Neural cell (in vitro differentiated cells): ENCODE data around the gene PFKL. TPM values are rescaled to one million over a fixed set of nuclear protein-coding genes. Genes with fewer than 3 reads are reported as not detected.

ENCODE experiments used
- H2AFZ ChIP-seq: fragments of 200-600, 300-800 bp; sonication (generic), shearing (Covaris generic); 2 replicates; pipeline ENCODE4 v1.6.0; 2014; ENCODE audit warnings: low read depth, mild to moderate bottlenecking, antibody characterized with exemption, low read length, moderate library complexity
- H3F3A ChIP-seq: fragments of 200-600 bp; shearing (Covaris generic); 2 replicates; pipeline ENCODE4 v1.6.1; 2016; ENCODE audit warnings: mild to moderate bottlenecking, moderate library complexity, mixed read lengths, antibody characterized with exemption, low read length; ENCODE audit not compliant: insufficient read depth, poor library complexity, severe bottlenecking
- H3K27ac ChIP-seq: fragments of 200-600, 300-800 bp; sonication (generic), shearing (Covaris generic); 2 replicates; pipeline ENCODE4 v1.5.1; 2014; ENCODE audit warnings: mild to moderate bottlenecking, low read length, moderate library complexity
- H3K27me3 ChIP-seq: fragments of 300-800, 200-600 bp; sonication (generic), shearing (Covaris generic); 2 replicates; pipeline ENCODE4 v1.6.0; 2014; ENCODE audit warnings: mild to moderate bottlenecking, low read depth, low read length, moderate library complexity; ENCODE audit not compliant: insufficient read depth
- H3K36me3 ChIP-seq: fragments of 300-800, 200-600 bp; sonication (generic), shearing (Covaris generic); 2 replicates; pipeline ENCODE4 v1.5.1; 2014; ENCODE audit warnings: mild to moderate bottlenecking, antibody characterized with exemption, low read length, moderate library complexity; ENCODE audit not compliant: insufficient read depth
- H3K4me2 ChIP-seq: fragments of 300-800, 200-600 bp; sonication (generic), shearing (Covaris generic); 2 replicates; pipeline ENCODE4 v1.6.0; 2014; ENCODE audit warnings: mild to moderate bottlenecking, low read length
- H3K4me3 ChIP-seq: fragments of 300-800, 200-600 bp; sonication (generic), shearing (Covaris generic); 2 replicates; pipeline ENCODE4 v1.5.1; 2014; ENCODE audit warnings: mild to moderate bottlenecking, low read length, moderate library complexity
- H3K79me2 ChIP-seq: fragments of 200-600 bp; shearing (Covaris generic); replicated peaks from 2 replicates; pipeline ENCODE4 v1.6.0; 2014; ENCODE audit warnings: mild to moderate bottlenecking, low read length, moderate library complexity; ENCODE audit not compliant: insufficient read depth
- H3K9ac ChIP-seq: fragments of 300-800, 200-600 bp; sonication (generic), shearing (Covaris generic); 2 replicates; pipeline ENCODE4 v1.6.1; 2016; ENCODE audit warnings: mild to moderate bottlenecking, low read length, mixed read lengths
- H3K9me2 ChIP-seq: fragments of 200-600 bp; shearing (Covaris generic); 2 replicates; pipeline ENCODE4 v1.6.1; 2016; ENCODE audit warnings: mild to moderate bottlenecking, low read length, mixed read lengths; ENCODE audit not compliant: insufficient read depth
- H3K9me3 ChIP-seq: fragments of 200-600, 300-800 bp; sonication (generic), shearing (Covaris generic); 2 replicates; pipeline ENCODE4 v1.6.1; 2016; ENCODE audit warnings: mild to moderate bottlenecking, mixed run types, low read length, moderate library complexity, mixed read lengths
- H4K20me1 ChIP-seq: fragments of 200-600 bp; shearing (Covaris generic); 2 replicates; pipeline ENCODE4 v1.6.1; 2016; ENCODE audit warnings: mild to moderate bottlenecking, mixed run types; ENCODE audit not compliant: insufficient read depth
- EP300 ChIP-seq: fragments of 450-650 bp; conservative IDR thresholded peaks from 2 replicates; pipeline ENCODE4 v1.6.1; 2014; ENCODE audit warnings: antibody characterized with exemption, mild to moderate bottlenecking, moderate library complexity; ENCODE audit not compliant: poor library complexity, severe bottlenecking
- EZH2 ChIP-seq: fragments of 200-600, 300-800 bp; shearing (Covaris generic), sonication (generic); IDR thresholded peaks from 2 replicates; pipeline ENCODE4 v1.6.1; 2014; ENCODE audit warnings: antibody characterized with exemption, low read length, borderline replicate concordance, mild to moderate bottlenecking; ENCODE audit not compliant: insufficient read depth, poor library complexity, severe bottlenecking
- MXI1 ChIP-seq: fragments of 450-650 bp; conservative IDR thresholded peaks from 2 replicates; pipeline ENCODE4 v1.6.1; 2014; ENCODE audit warnings: antibody characterized with exemption, mild to moderate bottlenecking; ENCODE audit not compliant: poor library complexity, severe bottlenecking
- POLR2AphosphoS5 ChIP-seq: IDR thresholded peaks from 2 replicates; pipeline ENCODE4 v1.6.1; 2012
- RAD21 ChIP-seq: fragments of 450-650 bp; conservative IDR thresholded peaks from 2 replicates; pipeline ENCODE4 v1.6.1; 2014; ENCODE audit warnings: antibody characterized with exemption, mild to moderate bottlenecking, moderate library complexity
- SMC3 ChIP-seq: fragments of 450-650 bp; conservative IDR thresholded peaks from 2 replicates; pipeline ENCODE4 v1.6.1; 2014; ENCODE audit warnings: antibody characterized with exemption, mild to moderate bottlenecking, moderate library complexity; ENCODE audit not compliant: poor library complexity
- TAF1 ChIP-seq: IDR thresholded peaks from 2 replicates; pipeline ENCODE4 v1.6.1; 2012; ENCODE audit warnings: low read depth
- polyA plus RNA-seq: library from polyadenylated mRNA; depleted of rRNA; stranded (reverse); fragments of >200 nt; gene quantifications from 2 replicates; pipeline ENCODE4 v1.2.3, GENCODE V29; 2014
- TF ChIP-seq, protein P1 (sequence below): fragments of 450-650 bp; IDR thresholded peaks from 2 replicates; pipeline ENCODE4 v1.5.1; 2014; ENCODE audit warnings: antibody characterized with exemption, mild to moderate bottlenecking, moderate library complexity; ENCODE audit not compliant: poor library complexity, severe bottlenecking
- TF ChIP-seq, protein P2 (sequence below): IDR thresholded peaks from 2 replicates; pipeline ENCODE4 v1.6.1; 2012; ENCODE audit warnings: borderline replicate concordance

The PFKL gene
- polyA plus RNA-seq, 1 donor from 2014 or later = 79.6 TPM

DNA sequence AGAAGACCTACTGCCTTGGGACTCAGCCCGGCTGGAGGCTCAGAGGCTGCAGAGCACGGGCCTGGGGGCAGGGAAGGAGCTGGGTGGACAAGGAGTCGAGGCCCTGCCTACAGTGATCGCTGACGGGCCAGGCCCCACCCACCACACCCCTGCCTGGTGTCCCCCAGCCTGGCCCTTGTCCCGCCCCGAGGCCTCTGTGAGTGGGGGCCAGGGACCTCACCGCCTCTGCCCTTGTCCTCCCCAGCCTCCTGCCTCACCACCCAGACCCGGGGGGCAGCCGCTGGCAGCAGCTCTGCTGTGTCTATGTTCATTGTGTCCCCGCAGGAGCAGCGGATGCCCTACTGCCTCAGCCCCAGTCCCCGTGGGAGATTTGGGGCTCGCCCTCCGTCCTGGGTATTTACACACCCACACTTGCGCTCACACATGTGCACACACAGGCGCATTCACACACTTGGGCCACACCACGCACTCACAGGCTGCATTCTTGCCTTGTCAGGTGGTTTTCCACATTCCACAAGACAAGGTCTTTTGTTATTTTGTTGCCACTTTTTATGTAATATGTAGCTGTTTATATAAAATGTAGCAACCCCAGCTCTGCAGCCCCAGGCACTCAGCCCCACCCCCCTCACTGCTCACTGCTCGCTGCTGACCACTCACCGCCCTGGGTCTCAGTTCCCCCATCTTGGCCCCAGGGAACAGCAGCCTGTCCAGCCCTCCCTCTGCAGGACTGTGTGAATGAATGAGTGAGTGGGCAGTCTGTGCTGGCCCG is 7.3 kb downstream of the PFKL start:
- Histone ChIP-seq H3K36me3 (no peaks in the 10 kb centered on the region), H2AFZ (no peak overlapping the region), H3K9me2 (no peaks in the 10 kb centered on the region), H3K79me2 (no peaks in the 10 kb centered on the region), H3K4me3 (no peak overlapping the region), H3K27ac (no peak overlapping the region), H4K20me1 (no peaks in the 10 kb centered on the region), H3K9me3 (no peaks in the 10 kb centered on the region), H3F3A (no peaks in the 10 kb centered on the region), H3K9ac (no peak overlapping the region), H3K4me2 (no peak overlapping the region), H3K27me3 (no peaks in the 10 kb centered on the region)
- TF ChIP-seq SMC3 (no peak), RAD21 (no peak), POLR2AphosphoS5 (no peak), EZH2 (no peak), TAF1 (no peak), EP300 (no peak), MXI1 (no peak)
- TF ChIP-seq, protein P1, sequence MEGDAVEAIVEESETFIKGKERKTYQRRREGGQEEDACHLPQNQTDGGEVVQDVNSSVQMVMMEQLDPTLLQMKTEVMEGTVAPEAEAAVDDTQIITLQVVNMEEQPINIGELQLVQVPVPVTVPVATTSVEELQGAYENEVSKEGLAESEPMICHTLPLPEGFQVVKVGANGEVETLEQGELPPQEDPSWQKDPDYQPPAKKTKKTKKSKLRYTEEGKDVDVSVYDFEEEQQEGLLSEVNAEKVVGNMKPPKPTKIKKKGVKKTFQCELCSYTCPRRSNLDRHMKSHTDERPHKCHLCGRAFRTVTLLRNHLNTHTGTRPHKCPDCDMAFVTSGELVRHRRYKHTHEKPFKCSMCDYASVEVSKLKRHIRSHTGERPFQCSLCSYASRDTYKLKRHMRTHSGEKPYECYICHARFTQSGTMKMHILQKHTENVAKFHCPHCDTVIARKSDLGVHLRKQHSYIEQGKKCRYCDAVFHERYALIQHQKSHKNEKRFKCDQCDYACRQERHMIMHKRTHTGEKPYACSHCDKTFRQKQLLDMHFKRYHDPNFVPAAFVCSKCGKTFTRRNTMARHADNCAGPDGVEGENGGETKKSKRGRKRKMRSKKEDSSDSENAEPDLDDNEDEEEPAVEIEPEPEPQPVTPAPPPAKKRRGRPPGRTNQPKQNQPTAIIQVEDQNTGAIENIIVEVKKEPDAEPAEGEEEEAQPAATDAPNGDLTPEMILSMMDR = no peak
- TF ChIP-seq, protein P2, sequence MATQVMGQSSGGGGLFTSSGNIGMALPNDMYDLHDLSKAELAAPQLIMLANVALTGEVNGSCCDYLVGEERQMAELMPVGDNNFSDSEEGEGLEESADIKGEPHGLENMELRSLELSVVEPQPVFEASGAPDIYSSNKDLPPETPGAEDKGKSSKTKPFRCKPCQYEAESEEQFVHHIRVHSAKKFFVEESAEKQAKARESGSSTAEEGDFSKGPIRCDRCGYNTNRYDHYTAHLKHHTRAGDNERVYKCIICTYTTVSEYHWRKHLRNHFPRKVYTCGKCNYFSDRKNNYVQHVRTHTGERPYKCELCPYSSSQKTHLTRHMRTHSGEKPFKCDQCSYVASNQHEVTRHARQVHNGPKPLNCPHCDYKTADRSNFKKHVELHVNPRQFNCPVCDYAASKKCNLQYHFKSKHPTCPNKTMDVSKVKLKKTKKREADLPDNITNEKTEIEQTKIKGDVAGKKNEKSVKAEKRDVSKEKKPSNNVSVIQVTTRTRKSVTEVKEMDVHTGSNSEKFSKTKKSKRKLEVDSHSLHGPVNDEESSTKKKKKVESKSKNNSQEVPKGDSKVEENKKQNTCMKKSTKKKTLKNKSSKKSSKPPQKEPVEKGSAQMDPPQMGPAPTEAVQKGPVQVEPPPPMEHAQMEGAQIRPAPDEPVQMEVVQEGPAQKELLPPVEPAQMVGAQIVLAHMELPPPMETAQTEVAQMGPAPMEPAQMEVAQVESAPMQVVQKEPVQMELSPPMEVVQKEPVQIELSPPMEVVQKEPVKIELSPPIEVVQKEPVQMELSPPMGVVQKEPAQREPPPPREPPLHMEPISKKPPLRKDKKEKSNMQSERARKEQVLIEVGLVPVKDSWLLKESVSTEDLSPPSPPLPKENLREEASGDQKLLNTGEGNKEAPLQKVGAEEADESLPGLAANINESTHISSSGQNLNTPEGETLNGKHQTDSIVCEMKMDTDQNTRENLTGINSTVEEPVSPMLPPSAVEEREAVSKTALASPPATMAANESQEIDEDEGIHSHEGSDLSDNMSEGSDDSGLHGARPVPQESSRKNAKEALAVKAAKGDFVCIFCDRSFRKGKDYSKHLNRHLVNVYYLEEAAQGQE = no peak

- no peaks in the 10 kb centered on the region for H3K79me2 ChIP-seq
- H3F3A ChIP-seq = no peaks in the 10 kb centered on the region
- H3K9ac ChIP-seq = no peak overlapping the region
- H2AFZ ChIP-seq = no peak overlapping the region
- no peak overlapping the region for H3K4me3 ChIP-seq
- H3K27ac ChIP-seq = no peak overlapping the region
- no peaks in the 10 kb centered on the region for H3K9me3 ChIP-seq
- H3K36me3 ChIP-seq = no peaks in the 10 kb centered on the region
- no peaks in the 10 kb centered on the region for H3K27me3 ChIP-seq
- H3K4me2 ChIP-seq = no peak overlapping the region
- TF ChIP-seq EP300 (no peak), EZH2 (no peak), SMC3 (no peak), MXI1 (no peak), TAF1 (no peak), RAD21 (no peak), POLR2AphosphoS5 (no peak)
- TF ChIP-seq, protein P1 = no peak
- TF ChIP-seq, protein P2 = no peak
- H4K20me1 ChIP-seq = no peaks in the 10 kb centered on the region
- H3K9me2 ChIP-seq = no peaks in the 10 kb centered on the region
Observed at GRCh38 chr21:44310628-44311507, 11.0 kb downstream of the PFKL start.
